HepG2 (cell line): Measurements from ENCODE around the gene IKBKE. TPM values are rescaled to one million over a fixed set of nuclear protein-coding genes. Genes with fewer than 3 reads are reported as not detected.

ENCODE experiments used
- ATAC-seq: fragments of 200-7000 bp; cut with Tn5 transposase; 3 replicates; pipeline ENCODE4 v1.9.1; 2020; ENCODE audit warnings: mild to moderate bottlenecking, moderate library complexity
- BruUV-seq: library from RNA; stranded (reverse); fragments of 400-500 nt; replicated peaks from 2 replicates; lab custom pipeline; 2021; lab: Mats Ljungman, UMichigan
- CTCF ChIA-PET: fragments of 300-600 bp; formaldehyde crosslinking; extraction: SDS; loops from one replicate; lab custom pipeline; 2021; ENCODE audit warnings: low total read pairs, inconsistent platforms, low intra/inter-chr PET ratio; lab: Yijun Ruan, JAX
- POLR2A ChIA-PET: fragments of 350-600 bp; sonication (Branson Sonifier 250); formaldehyde crosslinking; loops from one replicate; lab custom pipeline; 2020; ENCODE audit warnings: antibody characterized with exemption, inconsistent platforms; lab: Yijun Ruan, JAX
- DNase-seq: peaks from one replicate; pipeline ENCODE4 v3.0.0-alpha.2; 2015; ENCODE audit warnings: low spot score
- FAIRE-seq: peaks from 3 replicates; lab custom pipeline; 2011; peaks lifted over from hg19 to GRCh38; lab: Jason Lieb, UNC
- H2AFZ ChIP-seq: one replicate; pipeline ENCODE4 v1.6.1; 2011; ENCODE audit warnings: low read length, inconsistent platforms
- H3K27ac ChIP-seq: fragments of 300-600 bp; 3 replicates; pipeline ENCODE4 v1.8.0; 2011; ENCODE audit warnings: mixed run types, mild to moderate bottlenecking, mixed read lengths, low read length, inconsistent platforms; ENCODE audit not compliant: insufficient read depth; ENCODE audit errors: extremely low read length
- H3K27me3 ChIP-seq, 2 experiments: fragments of 200-600 bp in 1 of 2; 2 replicates in 1 of 2; 3 replicates in 1 of 2; pipeline versions ENCODE4 v1.6.0 to v1.8.0; 2011; ENCODE audit warnings: low read length in 2 of 2, mild to moderate bottlenecking in 2 of 2, moderate library complexity in 2 of 2, inconsistent platforms in 1 of 2; ENCODE audit not compliant: insufficient read depth in 2 of 2, control insufficient read depth in 1 of 2
- H3K36me3 ChIP-seq, 2 experiments: fragments of 200-600 bp in 1 of 2; replicated peaks in 1 of 2; 2 replicates in 1 of 2; 3 replicates in 1 of 2; pipeline versions ENCODE4 v1.5.1 to v1.8.0; 2011; ENCODE audit warnings: low read length in 2 of 2, inconsistent platforms in 1 of 2; ENCODE audit not compliant: insufficient read depth in 2 of 2, control insufficient read depth in 1 of 2
- H3K4me1 ChIP-seq: 2 replicates; pipeline ENCODE4 v1.5.1; 2012; ENCODE audit warnings: low read length, inconsistent platforms; ENCODE audit not compliant: insufficient read depth
- H3K4me2 ChIP-seq: 2 replicates; pipeline ENCODE4 v1.6.0; 2011; ENCODE audit warnings: low read depth, low read length, inconsistent platforms
- H3K4me3 ChIP-seq, 3 experiments: fragments of 200-600 bp in 1 of 3; sonication (generic), shearing (Covaris generic) in 1 of 3; replicated peaks in 1 of 3; 2 replicates each; pipeline ENCODE4 v1.5.1; 2011 to 2016; ENCODE audit warnings: low read length in 3 of 3, inconsistent platforms in 2 of 3, low read depth in 2 of 3, mild to moderate bottlenecking in 2 of 3, control low read depth in 1 of 3, mixed read lengths in 1 of 3; ENCODE audit not compliant: insufficient read depth in 1 of 3
- H3K79me2 ChIP-seq: one replicate; pipeline ENCODE4 v1.6.1; 2011; ENCODE audit warnings: low read length, inconsistent platforms; ENCODE audit not compliant: insufficient read depth
- H3K9ac ChIP-seq: 2 replicates; pipeline ENCODE4 v1.6.0; 2011; ENCODE audit warnings: mild to moderate bottlenecking, low read depth, low read length, inconsistent platforms; ENCODE audit not compliant: insufficient read depth
- H3K9me3 ChIP-seq: 2 replicates; pipeline ENCODE4 v1.5.1; 2012; ENCODE audit warnings: mild to moderate bottlenecking, low read length
- H4K20me1 ChIP-seq: 2 replicates; pipeline ENCODE4 v1.6.0; 2011; ENCODE audit warnings: inconsistent platforms, mild to moderate bottlenecking, low read length, moderate library complexity; ENCODE audit not compliant: insufficient read depth
- AGO1 ChIP-seq: fragments of 200-400 bp; formaldehyde crosslinking; IDR thresholded peaks from 2 replicates; pipeline ENCODE4 v1.6.1; 2017; ENCODE audit warnings: mild to moderate bottlenecking, low read depth, low read length, moderate library complexity; ENCODE audit not compliant: poor library complexity, severe bottlenecking
- EEA1 ChIP-seq: sonication (generic); formaldehyde crosslinking; IDR thresholded peaks from 2 replicates; pipeline ENCODE4 v1.5.1; 2020; ENCODE audit warnings: mild to moderate bottlenecking, missing genetic modification reagents, borderline replicate concordance
- GABPB1 ChIP-seq: IDR thresholded peaks from 2 replicates; pipeline ENCODE4 v1.6.1; 2016; ENCODE audit warnings: mild to moderate bottlenecking, missing genetic modification reagents, moderate library complexity, missing compliant biosample characterization
- HDAC1 ChIP-seq: sonication (generic); formaldehyde crosslinking; IDR thresholded peaks from 2 replicates; pipeline ENCODE4 v1.5.1; 2020; ENCODE audit warnings: mild to moderate bottlenecking, missing genetic modification reagents
- HDAC6 ChIP-seq: fragments of 200-600 bp; sonication (generic); IDR thresholded peaks from 2 replicates; pipeline ENCODE4 v1.7.0; 2017; ENCODE audit warnings: mild to moderate bottlenecking, antibody characterized with exemption, low read length, low read depth
- HNF4G ChIP-seq, 2 experiments: sonication (generic) in 1 of 2; formaldehyde crosslinking in 1 of 2; IDR thresholded peaks; 2 replicates each; pipeline versions ENCODE4 v1.4.0 to v1.6.1; 2011 to 2020; ENCODE audit warnings: borderline replicate concordance in 2 of 2, low read depth in 2 of 2, mild to moderate bottlenecking in 2 of 2, low read length in 1 of 2, missing genetic modification reagents in 1 of 2, moderate library complexity in 1 of 2
- KDM2A ChIP-seq: sonication (generic); formaldehyde crosslinking; IDR thresholded peaks from 2 replicates; pipeline ENCODE4 v1.4.0; 2020; ENCODE audit warnings: low read depth, missing genetic modification reagents, borderline replicate concordance
- LCORL ChIP-seq, 2 experiments: fragments of 450-650 bp in 1 of 2; sonication (generic) in 1 of 2; formaldehyde crosslinking in 1 of 2; IDR thresholded peaks; 2 replicates each; pipeline versions ENCODE4 v1.5.0 to v1.6.1; 2017 to 2020; ENCODE audit warnings: antibody characterized with exemption in 1 of 2, missing genetic modification reagents in 1 of 2
- MEIS2 ChIP-seq: sonication (generic); formaldehyde crosslinking; IDR thresholded peaks from 2 replicates; pipeline ENCODE4 v1.9.0; 2021; ENCODE audit warnings: mild to moderate bottlenecking, missing genetic modification reagents
- MXI1 ChIP-seq: IDR thresholded peaks from 3 replicates; pipeline ENCODE4 v1.6.1; 2012; ENCODE audit warnings: low read depth, low read length, inconsistent platforms, borderline replicate concordance
- MYC ChIP-seq: sonication (generic); formaldehyde crosslinking; IDR thresholded peaks from 2 replicates; pipeline ENCODE4 v1.9.0; 2021; ENCODE audit warnings: missing genetic modification reagents, borderline replicate concordance
- NFKB2 ChIP-seq: sonication (generic); formaldehyde crosslinking; IDR thresholded peaks from 2 replicates; pipeline ENCODE4 v1.4.0; 2020; ENCODE audit warnings: missing genetic modification reagents, borderline replicate concordance
- NR0B2 ChIP-seq: sonication (generic); formaldehyde crosslinking; IDR thresholded peaks from 2 replicates; pipeline ENCODE4 v1.4.0; 2020; ENCODE audit warnings: mild to moderate bottlenecking, missing genetic modification reagents
- TRIM24 ChIP-seq: sonication (generic); formaldehyde crosslinking; IDR thresholded peaks from 2 replicates; pipeline ENCODE4 v1.8.0; 2022; ENCODE audit warnings: mild to moderate bottlenecking, missing genetic modification reagents
- ZFY ChIP-seq: sonication (generic); formaldehyde crosslinking; IDR thresholded peaks from 2 replicates; pipeline ENCODE4 v1.4.0; 2020; ENCODE audit warnings: missing genetic modification reagents
- ZGPAT ChIP-seq: IDR thresholded peaks from 2 replicates; pipeline ENCODE4 v1.6.1; 2016; ENCODE audit warnings: mild to moderate bottlenecking
- ZMYM2 ChIP-seq: sonication (generic); formaldehyde crosslinking; IDR thresholded peaks from 2 replicates; pipeline ENCODE4 v1.8.0; 2022; ENCODE audit warnings: mild to moderate bottlenecking, missing genetic modification reagents
- ZNF143 ChIP-seq: sonication (generic); formaldehyde crosslinking; IDR thresholded peaks from 2 replicates; pipeline ENCODE4 v1.4.0; 2020; ENCODE audit warnings: missing genetic modification reagents
- ZNF33A ChIP-seq: sonication (generic); formaldehyde crosslinking; IDR thresholded peaks from 2 replicates; pipeline ENCODE4 v1.5.1; 2020; ENCODE audit warnings: missing genetic modification reagents, mild to moderate bottlenecking, moderate library complexity, borderline replicate concordance
- ZNF350 ChIP-seq: sonication (generic); formaldehyde crosslinking; IDR thresholded peaks from 2 replicates; pipeline ENCODE4 v1.4.0; 2020; ENCODE audit warnings: mild to moderate bottlenecking, low read depth, missing genetic modification reagents, borderline replicate concordance
- ZNF562 ChIP-seq: sonication (generic); formaldehyde crosslinking; IDR thresholded peaks from 2 replicates; pipeline ENCODE4 v1.8.0; 2022; ENCODE audit warnings: missing genetic modification reagents, borderline replicate concordance
- ZNF7 ChIP-seq: IDR thresholded peaks from 2 replicates; pipeline ENCODE4 v1.6.1; 2016; ENCODE audit warnings: missing biosample characterization, missing genetic modification reagents
- WGBS: methylation state at CpG from one replicate; pipeline ENCODE4 v1.1.6; 2017; ENCODE audit warnings: low lambda C conversion rate; 5-methylcytosine and 5-hydroxymethylcytosine counted together
- in situ Hi-C: cut with HindIII; loops from 2 replicates; pipeline ENCODE4 v1.10.0; 2017; ENCODE audit warnings: low pct_unique_long_range_greater_than_20kb; ENCODE audit not compliant: extremely low pct_ligation_motif_present
- intact Hi-C: fragments of 100-400 bp; cut with micrococcal nuclease; formaldehyde crosslinking; loops from one replicate; pipeline ENCODE4 v1.10.0; 2022; ENCODE audit not compliant: unreplicated experiment
- polyA plus RNA-seq, 8 experiments: library from polyadenylated mRNA; depleted of rRNA in 3 of 8; stranded (reverse) in 7 of 8; unstranded in 1 of 8; fragments of >200 nt; fragmentation: Illumina TruSeq in 4 of 8; extraction: Trizol in 4 of 8; gene quantifications; 2 replicates each; pipeline versions ENCODE4 v1.2.1 to v1.2.3, GENCODE V29; 2011 to 2016; ENCODE audit warnings: low read depth in 4 of 8, missing spikeins in 1 of 8, mixed read lengths in 1 of 8; ENCODE audit not compliant: insufficient read depth in 1 of 8
- total RNA-seq, 5 experiments: library from RNA; depleted of rRNA; stranded (reverse); fragments of >200 nt; fragmentation: Illumina TruSeq; extraction: Trizol; gene quantifications; 2 replicates each; pipeline ENCODE4 v1.2.3, GENCODE V29; 2016; ENCODE audit warnings: low read depth in 1 of 5

IKBKE gene
- total and polyA plus RNA-seq, 2 of the 13 experiments (the other 11 are each of a cell fraction or from before 2014, with no cell fraction given) = 4.5 to 5.8 TPM

GRCh38 chr1:206470692-206471414 lies 577 bp downstream of the IKBKE start:
- 5% methylated on average over 7 of the region's 18 CpGs for WGBS
- H3K36me3 ChIP-seq = peaks cover 2 to 7% of the 10 kb centered on the region in 2 experiments; a peak in 3 of 5 replicates
- peak overlapping the region; percentile 61 for H3K9ac ChIP-seq
- ChIA-PET CTCF (no interaction called here), POLR2A (interaction anchor here (0.7 to 2.7 kb wide), 4 partner anchors 8 to 165 kb away, joined by 3 to 16 read pairs (median 6); partner anchors contain the start of genes DYRK3 and EIF2D)
- DNase-seq (peak; percentile 68), FAIRE-seq (peak; percentile 62), ATAC-seq (peak; percentile 69)
- intact Hi-C loops = no loop called here
- H3K27ac ChIP-seq = peak overlapping the region; percentile 26
- in situ Hi-C loops = no loop called here
- peaks cover 53% of the 10 kb centered on the region for H3K4me1 ChIP-seq
- no peaks in the 10 kb centered on the region for H3K79me2 ChIP-seq
- peak overlapping the region; percentile 56 for H2AFZ ChIP-seq
- H3K27me3 ChIP-seq = no peaks in the 10 kb centered on the region
- no TSS peak for BruUV-seq
- H3K4me2 ChIP-seq = peak overlapping the region; percentile 95
- no peaks in the 10 kb centered on the region for H3K9me3 ChIP-seq
- no peaks in the 10 kb centered on the region for H4K20me1 ChIP-seq
- H3K4me3 ChIP-seq = peak overlapping the region; percentile 81 to 89 (median 84)
- TF ChIP-seq ZNF143 (CRISPR knock-in tag) (0 out of 2 replicates have a peak, but pooled peaks have one; percentile 22), ZNF562 (CRISPR knock-in tag) (no peak), MYC (0 out of 2 replicates have a peak, but pooled peaks have one; percentile 13), HNF4G (IDR thresholded peaks at IDR 0.05; ENCODE audit: borderline replicate concordance, low read depth, low read length) (no peak), HNF4G (CRISPR knock-in tag; IDR thresholded peaks at IDR 0.05; ENCODE audit: borderline replicate concordance, low read depth) (no peak), HDAC6 (no peak), ZGPAT (CRISPR knock-in tag) (0 out of 2 replicates have a peak, but pooled peaks have one; percentile 16), ZNF7 (CRISPR knock-in tag) (no peak), ZNF33A (CRISPR knock-in tag) (no peak), HDAC1 (no peak), TRIM24 (CRISPR knock-in tag) (no peak), ZNF350 (CRISPR knock-in tag) (peak; percentile 74), NFKB2 (CRISPR knock-in tag) (0 out of 2 replicates have a peak, but pooled peaks have one; percentile 23), ZFY (CRISPR knock-in tag) (peak; percentile 44), GABPB1 (CRISPR knock-in tag) (peak; percentile 61), KDM2A (CRISPR knock-in tag) (no peak; the same call in 1 of the 2 replicates), AGO1 (no peak), NR0B2 (CRISPR knock-in tag) (no peak), EEA1 (CRISPR knock-in tag) (no peak), ZMYM2 (CRISPR knock-in tag) (no peak), MXI1 (no peak), MEIS2 (no peak), LCORL (IDR thresholded peaks at IDR 0.05) (no peak), LCORL (CRISPR knock-in tag; IDR thresholded peaks at IDR 0.05) (no peak)
